GM12878 (cell line): ENCODE measurements around the gene PHKB. TPM values are rescaled to one million over a fixed set of nuclear protein-coding genes. Genes with fewer than 3 reads are reported as not detected.

Experiments
- CHD4 ChIP-seq: fragments of 200-600 bp; sonication (generic); IDR thresholded peaks from 2 replicates; pipeline ENCODE4 v1.6.1; 2016; ENCODE audit warnings: mild to moderate bottlenecking
- CREB1 ChIP-seq: IDR thresholded peaks from 2 replicates; pipeline ENCODE4 v1.6.1; 2012; ENCODE audit warnings: low read depth, mild to moderate bottlenecking, inconsistent platforms
- EED ChIP-seq: sonication (generic); IDR thresholded peaks from 2 replicates; pipeline ENCODE4 v1.6.1; 2016; ENCODE audit warnings: antibody characterized with exemption, low read depth
- ESRRA ChIP-seq: IDR thresholded peaks from 2 replicates; pipeline ENCODE4 v1.6.1; 2012; ENCODE audit warnings: mild to moderate bottlenecking, low read length, improper control_type of control experiment
- GATAD2B ChIP-seq: fragments of 450-650 bp; conservative IDR thresholded peaks from 2 replicates; pipeline ENCODE4 v1.6.1; 2017; ENCODE audit warnings: low read depth, mild to moderate bottlenecking, moderate library complexity
- MEF2A ChIP-seq: IDR thresholded peaks from 2 replicates; pipeline ENCODE4 v1.6.1; 2011; ENCODE audit warnings: low read depth, mild to moderate bottlenecking, low read length, moderate library complexity; ENCODE audit not compliant: insufficient read depth
- MTA3 ChIP-seq: IDR thresholded peaks from 2 replicates; pipeline ENCODE4 v1.6.1; 2012; ENCODE audit warnings: low read length, inconsistent platforms, borderline replicate concordance
- MYB ChIP-seq: fragments of 150-350 bp; IDR thresholded peaks from 2 replicates; pipeline ENCODE4 v1.6.1; 2014; ENCODE audit warnings: mild to moderate bottlenecking, low read depth, low read length, borderline replicate concordance
- NR2C1 ChIP-seq: fragments of 450-650 bp; IDR thresholded peaks from 2 replicates; pipeline ENCODE4 v1.6.1; 2017; ENCODE audit warnings: antibody characterized with exemption, mild to moderate bottlenecking, moderate library complexity
- RUNX3 ChIP-seq: IDR thresholded peaks from 2 replicates; pipeline ENCODE4 v1.6.1; 2012; ENCODE audit warnings: low read length, inconsistent platforms
- SIN3A ChIP-seq: IDR thresholded peaks from 2 replicates; pipeline ENCODE4 v1.6.1; 2012; ENCODE audit warnings: low read depth, low read length, improper control_type of control experiment
- SIX5 ChIP-seq: IDR thresholded peaks from 2 replicates; pipeline ENCODE4 v1.6.1; 2011; ENCODE audit warnings: mild to moderate bottlenecking, low read depth, low read length, moderate library complexity; ENCODE audit not compliant: severe bottlenecking
- SMC3 ChIP-seq: IDR thresholded peaks from 2 replicates; pipeline ENCODE4 v1.6.1; 2011; ENCODE audit warnings: low read length, improper control_type of control experiment, borderline replicate concordance
- SP1 ChIP-seq: IDR thresholded peaks from one replicate; pipeline ENCODE4 v1.6.1; 2011; ENCODE audit warnings: low read depth, low read length
- SPI1 ChIP-seq: IDR thresholded peaks from 2 replicates; pipeline ENCODE4 v1.6.1; 2011; ENCODE audit warnings: low read depth, mild to moderate bottlenecking, low read length, moderate library complexity, borderline replicate concordance; ENCODE audit not compliant: insufficient read depth
- SRF ChIP-seq, 2 experiments: IDR thresholded peaks; 2 replicates each; pipeline ENCODE4 v1.6.1; 2011; ENCODE audit warnings: low read depth in 2 of 2, low read length in 2 of 2, mild to moderate bottlenecking in 1 of 2, moderate library complexity in 1 of 2
- STAT3 ChIP-seq: IDR thresholded peaks from 2 replicates; pipeline ENCODE4 v1.6.1; 2011; ENCODE audit warnings: low read depth, low read length, improper control_type of control experiment
- TARDBP ChIP-seq: IDR thresholded peaks from 2 replicates; pipeline ENCODE4 v1.6.1; 2016; ENCODE audit warnings: borderline replicate concordance
- TCF12 ChIP-seq: IDR thresholded peaks from 2 replicates; pipeline ENCODE4 v1.6.1; 2011; ENCODE audit warnings: low read depth, mild to moderate bottlenecking, low read length
- USF2 ChIP-seq: IDR thresholded peaks from 2 replicates; pipeline ENCODE4 v1.6.1; 2011; ENCODE audit warnings: low read depth, low read length, improper control_type of control experiment, borderline replicate concordance
- ZBTB11 ChIP-seq: fragments of 450-650 bp; formaldehyde crosslinking; IDR thresholded peaks from 2 replicates; pipeline ENCODE4 v1.5.0; 2022; ENCODE audit warnings: mild to moderate bottlenecking, missing genetic modification characterization
- ZNF274 ChIP-seq: IDR thresholded peaks from one replicate; pipeline ENCODE4 v1.8.0; 2011; ENCODE audit not compliant: insufficient read length, insufficient read depth
- ZSCAN29 ChIP-seq: fragments of 450-650 bp; IDR thresholded peaks from 2 replicates; pipeline ENCODE4 v1.6.1; 2017; ENCODE audit warnings: mild to moderate bottlenecking, moderate library complexity
- ZZZ3 ChIP-seq: IDR thresholded peaks from 2 replicates; pipeline ENCODE4 v1.6.1; 2011; ENCODE audit warnings: low read depth; ENCODE audit not compliant: control insufficient read depth, insufficient read length
- polyA plus RNA-seq, 11 experiments: library from polyadenylated mRNA; depleted of rRNA in 4 of 11; unstranded in 6 of 11; stranded (reverse) in 5 of 11; fragments of >200 nt; fragmentation: Nextera tagmentation in 4 of 11; fragmentation: Illumina TruSeq in 1 of 11; extraction: Ambion mirVana in 4 of 11; extraction: Trizol in 1 of 11; gene quantifications; 1 replicate in 1 of 11; 2 replicates in 10 of 11; pipeline versions ENCODE4 v1.2.1 to v1.2.3, GENCODE V29; 2011 to 2016; ENCODE audit warnings: inconsistent platforms in 2 of 11, missing spikeins in 2 of 11, low read depth in 1 of 11
- total RNA-seq, 4 experiments: library from RNA; depleted of rRNA in 3 of 4; stranded (reverse); fragments of >200 nt in 3 of 4; fragmentation: Illumina TruSeq in 1 of 4; extraction: Trizol in 1 of 4; gene quantifications; 2 replicates each; pipeline versions ENCODE4 v1.2.1 to v1.2.3, GENCODE V29; 2013 to 2021
- TF ChIP-seq, protein P1 (sequence below), 3 experiments: IDR thresholded peaks in 2 of 3; conservative IDR thresholded peaks in 1 of 3; 2 replicates each; pipeline ENCODE4 v1.5.1; 2011; ENCODE audit warnings: low read depth in 3 of 3, low read length in 3 of 3, mild to moderate bottlenecking in 3 of 3, control low read depth in 2 of 3, moderate library complexity in 2 of 3, inconsistent platforms in 1 of 3, mixed read lengths in 1 of 3; ENCODE audit not compliant: control insufficient read depth in 2 of 3, insufficient read depth in 1 of 3; ENCODE audit errors: extremely low read depth in 1 of 3
- TF ChIP-seq, protein P2 (sequence below): IDR thresholded peaks from 2 replicates; pipeline ENCODE4 v1.6.1; 2011; ENCODE audit warnings: low read depth, mild to moderate bottlenecking, low read length, moderate library complexity, borderline replicate concordance; ENCODE audit errors: extremely low read depth

Gene PHKB
- total and polyA plus RNA-seq, 10 of the 15 experiments (the other 5 are each of a cell fraction or from before 2014, with no cell fraction given): 14.2 to 65.6 (median 37.0) TPM

DNA sequence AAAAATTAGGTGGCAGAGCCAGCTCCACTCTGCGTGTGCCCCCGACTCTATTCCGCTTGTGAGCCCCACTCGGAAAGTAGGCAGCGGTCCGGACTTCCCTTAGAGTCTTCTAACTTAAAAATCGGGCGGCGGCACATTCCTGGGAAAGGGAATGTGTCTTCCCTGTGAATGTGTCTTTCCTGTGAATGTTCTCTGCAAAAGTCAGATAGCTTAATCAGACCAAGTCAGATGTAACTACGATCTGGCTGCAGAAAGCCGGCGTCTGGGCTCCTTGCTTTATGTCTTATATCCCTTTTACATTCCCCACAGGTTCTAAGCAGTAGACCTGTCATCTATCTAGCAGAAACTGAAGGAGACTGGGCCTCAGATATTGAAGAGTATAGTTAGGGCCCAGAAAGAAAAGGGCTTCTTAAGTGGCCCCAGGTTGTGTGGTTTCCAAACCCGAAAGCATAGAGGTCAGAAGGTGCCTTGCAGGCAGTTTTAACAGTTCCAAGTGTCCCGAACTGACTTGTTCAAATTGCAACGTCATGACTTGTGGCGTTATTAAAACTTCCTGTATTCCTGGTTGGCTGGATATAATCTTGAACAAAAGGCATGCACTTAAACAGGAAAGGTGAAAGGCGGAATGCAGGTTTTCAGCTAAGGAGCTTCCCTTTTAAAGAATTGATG, 601 bp downstream of the PHKB start (continued):
- TF ChIP-seq, protein P1, sequence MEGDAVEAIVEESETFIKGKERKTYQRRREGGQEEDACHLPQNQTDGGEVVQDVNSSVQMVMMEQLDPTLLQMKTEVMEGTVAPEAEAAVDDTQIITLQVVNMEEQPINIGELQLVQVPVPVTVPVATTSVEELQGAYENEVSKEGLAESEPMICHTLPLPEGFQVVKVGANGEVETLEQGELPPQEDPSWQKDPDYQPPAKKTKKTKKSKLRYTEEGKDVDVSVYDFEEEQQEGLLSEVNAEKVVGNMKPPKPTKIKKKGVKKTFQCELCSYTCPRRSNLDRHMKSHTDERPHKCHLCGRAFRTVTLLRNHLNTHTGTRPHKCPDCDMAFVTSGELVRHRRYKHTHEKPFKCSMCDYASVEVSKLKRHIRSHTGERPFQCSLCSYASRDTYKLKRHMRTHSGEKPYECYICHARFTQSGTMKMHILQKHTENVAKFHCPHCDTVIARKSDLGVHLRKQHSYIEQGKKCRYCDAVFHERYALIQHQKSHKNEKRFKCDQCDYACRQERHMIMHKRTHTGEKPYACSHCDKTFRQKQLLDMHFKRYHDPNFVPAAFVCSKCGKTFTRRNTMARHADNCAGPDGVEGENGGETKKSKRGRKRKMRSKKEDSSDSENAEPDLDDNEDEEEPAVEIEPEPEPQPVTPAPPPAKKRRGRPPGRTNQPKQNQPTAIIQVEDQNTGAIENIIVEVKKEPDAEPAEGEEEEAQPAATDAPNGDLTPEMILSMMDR (IDR thresholded peaks at IDR 0.05 in 2 of 3, conservative IDR thresholded peaks at IDR 0.05 in 1 of 3; ENCODE audit: control insufficient read depth in 2 of 3, extremely low read depth in 1 of 3, insufficient read depth in 1 of 3, low read depth in 3 of 3, low read length in 3 of 3): 0 out of 6 replicates have a peak, but pooled peaks of 1 of the 3 experiments have one; percentile 10
- TF ChIP-seq CREB1 (peak; percentile 40; the same call in 1 of the 2 replicates), SP1 (no peak), SIX5 (no peak), CHD4 (no peak), EED (no peak), SPI1 (no peak), MEF2A (no peak), ESRRA (no peak), NR2C1 (no peak), USF2 (no peak), ZZZ3 (no peak), ZSCAN29 (no peak), RUNX3 (peak; percentile 63), STAT3 (no peak), SIN3A (0 out of 2 replicates have a peak, but pooled peaks have one; percentile 14), MYB (no peak), SRF (IDR thresholded peaks at IDR 0.05; ENCODE audit: low read depth in 2 of 2, low read length in 2 of 2) (no peak), GATAD2B (no peak), TARDBP (no peak), ZNF274 (no peak), TCF12 (no peak), MTA3 (no peak), SMC3 (no peak), ZBTB11 (CRISPR knock-in tag) (no peak)
- TF ChIP-seq, protein P2, sequence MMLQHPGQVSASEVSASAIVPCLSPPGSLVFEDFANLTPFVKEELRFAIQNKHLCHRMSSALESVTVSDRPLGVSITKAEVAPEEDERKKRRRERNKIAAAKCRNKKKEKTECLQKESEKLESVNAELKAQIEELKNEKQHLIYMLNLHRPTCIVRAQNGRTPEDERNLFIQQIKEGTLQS: no peak
